Glutamatergic neuron (in vitro differentiated cells): ENCODE measurements around the gene COL24A1. TPM values are rescaled to one million over a fixed set of nuclear protein-coding genes. Genes with fewer than 3 reads are reported as not detected.

ENCODE experiments used
- DNase-seq: peaks from one replicate; pipeline ENCODE4 v3.0.0; 2022
- H3K27ac Mint-ChIP-seq: one replicate; pipeline ENCODE4 v1.8.0; 2020; ENCODE audit warnings: mild to moderate bottlenecking, mixed read lengths, inconsistent platforms; ENCODE audit not compliant: unreplicated experiment
- H3K27me3 Mint-ChIP-seq: one replicate; pipeline ENCODE4 v1.8.0; 2020; ENCODE audit warnings: mild to moderate bottlenecking, moderate library complexity, mixed read lengths, inconsistent platforms; ENCODE audit not compliant: unreplicated experiment
- H3K36me3 Mint-ChIP-seq: one replicate; pipeline ENCODE4 v1.8.0; 2020; ENCODE audit warnings: mild to moderate bottlenecking, mixed read lengths, inconsistent platforms; ENCODE audit not compliant: unreplicated experiment
- H3K4me1 Mint-ChIP-seq: one replicate; pipeline ENCODE4 v1.8.0; 2020; ENCODE audit warnings: mild to moderate bottlenecking, low read depth, mixed read lengths, inconsistent platforms; ENCODE audit not compliant: unreplicated experiment
- H3K4me3 Mint-ChIP-seq: one replicate; pipeline ENCODE4 v1.8.0; 2020; ENCODE audit warnings: mild to moderate bottlenecking, mixed read lengths, inconsistent platforms; ENCODE audit not compliant: unreplicated experiment
- H3K9me3 Mint-ChIP-seq: one replicate; pipeline ENCODE4 v1.8.0; 2020; ENCODE audit warnings: mild to moderate bottlenecking, moderate library complexity, mixed read lengths, inconsistent platforms; ENCODE audit not compliant: unreplicated experiment
- CTCF ChIP-seq: fragments of 200-600 bp; sonication (generic); IDR thresholded peaks from one replicate; pipeline ENCODE4 v1.5.0; 2021; ENCODE audit not compliant: partially characterized antibody, unreplicated experiment
- total RNA-seq: library from RNA; stranded (reverse); fragmentation: NEBNext Ultra II Directional; extraction: Animal tissue kit (Norgen Biotek cat#: 25700); gene quantifications from one replicate; pipeline ENCODE4 v1.2.1, GENCODE V29; 2021; ENCODE audit not compliant: unreplicated experiment

COL24A1 gene
- total RNA-seq, 1 donor from 2014 or later, result 0.15 TPM

DNA sequence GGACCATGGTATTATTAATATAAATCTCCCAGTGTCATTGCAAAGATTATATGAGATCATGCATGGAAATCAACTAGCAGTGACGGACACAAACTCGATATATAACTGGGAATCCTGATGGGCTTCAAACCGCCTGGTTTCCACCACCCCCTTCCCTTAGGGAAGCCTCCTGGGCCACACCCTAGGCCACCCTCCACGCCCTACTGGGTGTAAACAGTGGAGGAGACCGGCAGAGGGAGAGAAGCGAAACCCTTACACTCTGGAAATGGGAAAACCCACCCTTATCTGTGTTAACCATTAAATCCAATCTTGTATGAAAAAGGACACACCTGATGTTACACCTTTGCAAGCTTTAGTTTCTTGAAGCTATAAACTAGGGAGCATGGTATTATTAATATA is 447.7 kb downstream of the COL24A1 start:
- Mint-ChIP-seq H3K4me3 (no peak overlapping the region), H3K27ac (no peak overlapping the region), H3K4me1 (no peaks in the 10 kb centered on the region), H3K9me3 (no peaks in the 10 kb centered on the region), H3K36me3 (no peaks in the 10 kb centered on the region), H3K27me3 (no peaks in the 10 kb centered on the region)
- DNase-seq, result no peak
- TF ChIP-seq CTCF, result no peak

DNA sequence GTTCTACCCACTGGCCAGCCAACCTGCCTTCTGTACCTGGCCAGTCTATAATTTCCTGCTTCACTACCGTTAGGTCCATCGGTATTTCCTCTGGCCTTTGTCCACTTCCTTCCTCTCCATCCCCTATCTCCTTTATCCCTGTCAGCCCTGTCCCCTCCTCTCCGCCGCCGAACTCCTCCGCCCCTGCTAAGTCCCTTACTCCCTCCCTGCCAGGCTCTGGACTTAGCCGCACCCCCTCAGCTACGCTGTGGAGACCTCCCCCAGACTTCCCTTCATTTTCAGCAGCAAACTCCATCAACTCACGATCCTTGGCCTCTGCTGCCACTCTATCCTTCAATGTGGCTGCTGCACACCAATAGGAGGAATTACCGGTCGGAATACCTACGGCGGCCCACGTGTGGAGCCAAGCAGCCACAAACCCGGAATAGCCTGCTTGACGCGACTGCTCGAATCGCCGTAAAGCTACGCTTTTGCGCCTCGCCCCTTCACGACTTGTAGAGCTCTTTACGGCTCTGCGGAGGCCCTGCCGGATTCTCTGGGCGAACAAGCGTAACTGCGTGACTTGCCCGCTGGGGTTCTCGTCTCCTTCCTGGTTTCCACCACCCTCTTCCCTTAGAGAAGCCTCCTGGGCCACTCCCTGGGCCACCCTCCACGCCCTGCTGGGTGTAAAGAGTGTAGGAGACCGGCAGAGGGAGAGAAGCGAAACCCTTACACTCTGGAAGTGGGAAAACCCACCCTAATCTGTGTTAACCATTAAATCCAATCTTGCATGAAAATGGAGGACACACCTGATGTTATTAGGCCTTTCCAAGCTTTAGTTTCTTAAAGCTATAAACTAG is 448.4 kb downstream of the COL24A1 start, which contains the start of gene ZNHIT6:
ZNHIT6 (minus strand) TSS at position 444 of the 839 bp plus-strand sequence; CDS start at position 295, 149 bp downstream.
- Mint-ChIP-seq H3K9me3 (no peaks in the 10 kb centered on the region), H3K4me3 (no peak within 1 kb of the TSS), H3K27me3 (no peaks in the 10 kb centered on the region), H3K4me1 (no peaks in the 10 kb centered on the region), H3K27ac (no peak within 1 kb of the TSS), H3K36me3 (no peaks in the 10 kb centered on the region)
- TF ChIP-seq CTCF, result peak; percentile 52
- DNase-seq, result peak; percentile 86

DNA sequence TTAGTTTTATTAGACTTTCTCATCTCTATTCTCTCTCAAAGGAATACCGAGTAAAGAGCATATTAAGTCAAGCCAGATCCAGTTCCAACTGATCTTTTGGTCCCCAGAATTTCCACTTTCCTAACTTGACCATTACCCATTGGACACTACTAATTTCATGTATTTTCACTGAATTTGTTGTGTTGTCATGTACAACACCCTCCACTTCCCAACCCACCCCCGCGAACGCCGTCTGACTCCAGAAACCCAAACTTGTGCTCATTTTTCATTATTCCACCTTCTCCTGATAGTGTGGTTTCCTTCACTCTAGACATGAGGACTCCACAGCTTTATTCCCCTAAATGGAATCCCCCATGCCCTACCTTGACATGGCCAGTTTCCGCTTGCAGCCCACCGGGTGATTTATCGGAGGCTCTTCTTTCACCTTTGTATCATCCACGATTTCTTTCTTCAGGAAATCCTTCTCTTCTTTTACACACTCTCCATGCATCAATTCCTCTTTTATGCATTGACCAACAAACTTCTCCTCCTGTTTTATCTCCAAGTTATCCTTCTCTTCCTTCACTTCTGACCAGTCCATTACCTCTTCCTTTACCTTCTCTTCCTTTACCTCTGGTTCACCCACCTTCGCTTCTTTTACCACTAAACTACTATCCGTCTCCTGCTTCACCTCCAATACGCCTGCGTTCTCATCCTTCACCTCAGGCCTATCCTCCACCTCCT is 449.1 kb downstream of the COL24A1 start:
- no peaks in the 10 kb centered on the region for H3K9me3 Mint-ChIP-seq
- H3K36me3 Mint-ChIP-seq, result no peaks in the 10 kb centered on the region
- no peaks in the 10 kb centered on the region for H3K27me3 Mint-ChIP-seq
- no peak overlapping the region for H3K4me3 Mint-ChIP-seq
- TF ChIP-seq CTCF, result no peak
- H3K27ac Mint-ChIP-seq, result no peak overlapping the region
- H3K4me1 Mint-ChIP-seq, result no peaks in the 10 kb centered on the region
- no peak for DNase-seq

DNA sequence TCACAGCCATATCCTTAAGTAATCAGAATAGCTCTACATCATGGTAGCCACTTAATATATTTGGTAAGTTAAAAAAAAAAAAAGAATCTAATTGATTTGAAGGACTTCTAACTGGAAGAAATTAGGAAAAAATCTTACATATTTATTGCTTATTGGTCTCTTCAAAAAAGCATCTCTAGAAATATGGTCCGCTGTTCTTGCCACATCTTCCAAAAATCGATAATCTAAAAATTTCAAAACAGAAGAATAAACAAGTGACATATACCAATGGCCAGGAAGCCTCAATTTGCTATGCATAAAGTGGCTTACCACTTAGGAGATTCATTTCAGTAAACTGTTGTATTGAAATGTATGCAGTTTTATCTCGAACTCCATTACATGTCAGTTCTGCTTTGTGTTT is 450.6 kb downstream of the COL24A1 start:
- TF ChIP-seq CTCF, result no peak
- H3K4me3 Mint-ChIP-seq, result no peak overlapping the region
- H3K27ac Mint-ChIP-seq, result no peak overlapping the region
- H3K27me3 Mint-ChIP-seq, result no peaks in the 10 kb centered on the region
- no peaks in the 10 kb centered on the region for H3K36me3 Mint-ChIP-seq
- DNase-seq, result no peak
- no peaks in the 10 kb centered on the region for H3K4me1 Mint-ChIP-seq
- no peaks in the 10 kb centered on the region for H3K9me3 Mint-ChIP-seq

DNA sequence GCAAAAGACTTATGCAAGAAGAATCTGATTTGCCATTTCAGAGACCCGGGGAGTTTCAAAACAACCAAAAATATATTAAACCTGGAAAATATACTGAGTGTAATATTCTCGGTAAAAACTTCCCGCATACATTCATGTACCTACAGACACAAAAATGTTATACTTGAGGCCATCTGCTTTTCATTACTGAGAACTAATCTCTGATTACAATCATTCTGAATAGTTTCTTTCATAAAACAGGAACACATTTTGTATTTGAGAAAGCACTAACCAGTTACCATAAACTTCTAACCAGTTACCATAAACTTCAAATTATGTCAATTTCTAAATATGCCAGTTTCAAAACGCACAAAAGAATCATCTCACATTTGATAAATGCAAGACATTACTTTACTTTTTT is 456.1 kb downstream of the COL24A1 start:
- Mint-ChIP-seq H3K27me3 (no peaks in the 10 kb centered on the region), H3K27ac (no peak overlapping the region), H3K4me1 (no peaks in the 10 kb centered on the region), H3K36me3 (no peaks in the 10 kb centered on the region), H3K4me3 (no peak overlapping the region), H3K9me3 (no peaks in the 10 kb centered on the region)
- TF ChIP-seq CTCF, result no peak
- DNase-seq, result no peak
